Hepatocyte (in vitro differentiated cells): ENCODE data around the gene KLC1. TPM values are rescaled to one million over a fixed set of nuclear protein-coding genes. Genes with fewer than 3 reads are reported as not detected.

ENCODE experiments used
- DNase-seq: peaks from one replicate; pipeline ENCODE4 v3.0.0-alpha.2; 2016; ENCODE audit warnings: low spot score
- H2AFZ ChIP-seq: fragments of 200-600 bp; sonication (generic); 2 replicates; pipeline ENCODE4 v1.6.0; 2016; ENCODE audit warnings: antibody characterized with exemption, mild to moderate bottlenecking
- H3K27ac ChIP-seq: fragments of 200-600 bp; sonication (generic); 2 replicates; pipeline ENCODE4 v1.5.1; 2016; ENCODE audit warnings: mild to moderate bottlenecking
- H3K27me3 ChIP-seq: fragments of 200-600 bp; sonication (generic); 2 replicates; pipeline ENCODE4 v1.6.1; 2016
- H3K36me3 ChIP-seq: fragments of 200-600 bp; sonication (generic); replicated peaks from 2 replicates; pipeline ENCODE4 v1.5.1; 2016; ENCODE audit warnings: low read depth; ENCODE audit not compliant: insufficient read depth
- H3K4me1 ChIP-seq: fragments of 200-600 bp; sonication (generic); 2 replicates; pipeline ENCODE4 v1.5.1; 2016; ENCODE audit warnings: mild to moderate bottlenecking, moderate library complexity; ENCODE audit not compliant: insufficient read depth
- H3K4me2 ChIP-seq: fragments of 200-600 bp; sonication (generic); 2 replicates; pipeline ENCODE4 v1.6.0; 2016
- H3K4me3 ChIP-seq: fragments of 200-600 bp; sonication (generic); 2 replicates; pipeline ENCODE4 v1.5.1; 2016; ENCODE audit warnings: mild to moderate bottlenecking
- H3K79me2 ChIP-seq: fragments of 200-600 bp; sonication (generic); 2 replicates; pipeline ENCODE4 v1.6.0; 2017; ENCODE audit warnings: mild to moderate bottlenecking
- H3K9me2 ChIP-seq: fragments of 200-600 bp; sonication (generic); replicated peaks from 2 replicates; pipeline ENCODE4 v1.6.0; 2017; ENCODE audit warnings: mild to moderate bottlenecking; ENCODE audit not compliant: insufficient read depth
- H3K9me3 ChIP-seq: fragments of 200-600 bp; sonication (generic); 2 replicates; pipeline ENCODE4 v1.5.1; 2016; ENCODE audit warnings: low read depth, mild to moderate bottlenecking
- H4K20me1 ChIP-seq: fragments of 200-600 bp; sonication (generic); 2 replicates; pipeline ENCODE4 v1.6.0; 2016; ENCODE audit warnings: mild to moderate bottlenecking; ENCODE audit not compliant: insufficient read depth, poor library complexity, severe bottlenecking
- CTCF ChIP-seq: fragments of 200-600 bp; sonication (generic); IDR thresholded peaks from 2 replicates; pipeline ENCODE4 v1.5.1; 2016; ENCODE audit warnings: antibody characterized with exemption, mild to moderate bottlenecking; ENCODE audit not compliant: poor library complexity
- EZH2 ChIP-seq: fragments of 200-600 bp; sonication (generic); IDR thresholded peaks from 2 replicates; pipeline ENCODE4 v1.6.1; 2016; ENCODE audit warnings: antibody characterized with exemption, mild to moderate bottlenecking, borderline replicate concordance
- EZH2phosphoT487 ChIP-seq: fragments of 200-600 bp; sonication (generic); IDR thresholded peaks from one replicate; pipeline ENCODE4 v1.6.1; 2018; ENCODE audit warnings: antibody characterized with exemption, mild to moderate bottlenecking, low read depth, moderate library complexity; ENCODE audit not compliant: unreplicated experiment, severe bottlenecking
- WGBS: methylation state at CpG from one replicate; pipeline ENCODE4 v1.1.6; 2016; ENCODE audit warnings: low lambda C conversion rate; ENCODE audit errors: missing lambda C conversion rate; 5-methylcytosine and 5-hydroxymethylcytosine counted together
- polyA plus RNA-seq: library from polyadenylated mRNA; unstranded; fragments of >200 nt; fragmentation: Nextera tagmentation; extraction: Ambion mirVana; gene quantifications from 2 replicates; pipeline ENCODE4 v1.2.1, GENCODE V29; 2016
- total RNA-seq: library from RNA; depleted of rRNA; stranded (reverse); fragments of >200 nt; gene quantifications from 2 replicates; pipeline ENCODE4 v1.2.3, GENCODE V29; 2014

Gene KLC1
- total and polyA plus RNA-seq, 2 experiments from 2014 or later: 95.4 to 115 TPM

GRCh38 chr14:103702095-103702494 is 73.1 kb downstream of the KLC1 start:
- peaks cover 5% of the 10 kb centered on the region for H4K20me1 ChIP-seq
- no peak overlapping the region for H2AFZ ChIP-seq
- H3K79me2 ChIP-seq: no peaks in the 10 kb centered on the region
- no peak overlapping the region for H3K27ac ChIP-seq
- no peaks in the 10 kb centered on the region for H3K27me3 ChIP-seq
- no peak for DNase-seq
- 73% methylated on average over 5 of the region's 5 CpGs for WGBS
- TF ChIP-seq EZH2 (no peak), CTCF (no peak), EZH2phosphoT487 (no peak)
- H3K4me1 ChIP-seq: peaks cover 9% of the 10 kb centered on the region
- H3K36me3 ChIP-seq: no peaks in the 10 kb centered on the region
- H3K9me2 ChIP-seq: no peaks in the 10 kb centered on the region
- no peak overlapping the region for H3K4me2 ChIP-seq
- no peak overlapping the region for H3K4me3 ChIP-seq
- no peaks in the 10 kb centered on the region for H3K9me3 ChIP-seq

GRCh38 chr14:103702497-103703432 is 73.8 kb downstream of the KLC1 start:
- Histone ChIP-seq H3K36me3 (no peaks in the 10 kb centered on the region), H3K9me3 (no peaks in the 10 kb centered on the region), H3K4me3 (no peak overlapping the region), H3K27me3 (no peaks in the 10 kb centered on the region), H3K27ac (no peak overlapping the region), H4K20me1 (no peaks in the 10 kb centered on the region), H3K4me2 (no peak overlapping the region), H3K79me2 (no peaks in the 10 kb centered on the region), H3K9me2 (no peaks in the 10 kb centered on the region), H2AFZ (no peak overlapping the region), H3K4me1 (peaks cover 2% of the 10 kb centered on the region)
- WGBS: 92% methylated on average over 29 of the region's 29 CpGs
- TF ChIP-seq EZH2phosphoT487: no peak
- TF ChIP-seq CTCF: no peak
- no peak for TF ChIP-seq EZH2
- no peak for DNase-seq

- Histone ChIP-seq H3K4me3 (no peak overlapping the region), H4K20me1 (no peaks in the 10 kb centered on the region), H3K9me3 (no peaks in the 10 kb centered on the region), H3K27me3 (no peaks in the 10 kb centered on the region), H3K4me1 (no peaks in the 10 kb centered on the region), H3K36me3 (no peaks in the 10 kb centered on the region), H3K9me2 (no peaks in the 10 kb centered on the region), H2AFZ (no peak overlapping the region), H3K4me2 (no peak overlapping the region), H3K27ac (no peak overlapping the region), H3K79me2 (no peaks in the 10 kb centered on the region)
- TF ChIP-seq CTCF (no peak), EZH2 (no peak), EZH2phosphoT487 (no peak)
- WGBS: 92% methylated on average over 24 of the region's 24 CpGs
- no peak for DNase-seq
Observed at GRCh38 chr14:103703433-103704385, 74.7 kb downstream of the KLC1 start.
